WTC11 (cell line): Measurements from ENCODE around the gene CNTN5. TPM values are rescaled to one million over a fixed set of nuclear protein-coding genes. Genes with fewer than 3 reads are reported as not detected.

Experiments used
- ATAC-seq: fragments of 200-7000 bp; cut with Tn5 transposase; 2 replicates; pipeline ENCODE4 v1.10.0; 2021; ENCODE audit warnings: mild to moderate bottlenecking, moderate library complexity
- CTCF ChIA-PET: fragments of 300-600 bp; sonication (Branson Sonifier 250); formaldehyde crosslinking; loops from one replicate; lab custom pipeline; 2021; ENCODE audit warnings: antibody characterized with exemption; lab: Charles Lee
- POLR2A ChIA-PET: fragments of 350-600 bp; sonication (Branson Sonifier 250); formaldehyde crosslinking; loops from one replicate; lab custom pipeline; 2021; ENCODE audit warnings: antibody characterized with exemption; lab: Charles Lee
- DNase-seq: peaks from one replicate; pipeline ENCODE4 v3.0.0; 2021; ENCODE audit warnings: low spot score
- H3K27ac Mint-ChIP-seq: 2 replicates; pipeline ENCODE4 v1.8.0; 2021; ENCODE audit warnings: mixed read lengths
- H3K27me3 Mint-ChIP-seq: 2 replicates; pipeline ENCODE4 v1.8.0; 2021; ENCODE audit warnings: low read depth, mild to moderate bottlenecking, moderate library complexity, mixed read lengths
- H3K36me3 Mint-ChIP-seq: 2 replicates; pipeline ENCODE4 v1.8.0; 2021; ENCODE audit warnings: mixed read lengths
- H3K4me1 Mint-ChIP-seq: 2 replicates; pipeline ENCODE4 v1.8.0; 2022; ENCODE audit warnings: mixed read lengths
- H3K4me3 Mint-ChIP-seq: 2 replicates; pipeline ENCODE4 v1.8.0; 2021; ENCODE audit warnings: mild to moderate bottlenecking, moderate library complexity, mixed read lengths
- H3K9me3 Mint-ChIP-seq: 2 replicates; pipeline ENCODE4 v1.8.0; 2021; ENCODE audit warnings: mixed read lengths
- ATF1 ChIP-seq: sonication (generic); formaldehyde crosslinking; IDR thresholded peaks from 2 replicates; pipeline ENCODE4 v1.8.1; 2023; ENCODE audit warnings: mild to moderate bottlenecking, moderate library complexity, missing genetic modification reagents
- ATF6 ChIP-seq: sonication (generic); formaldehyde crosslinking; IDR thresholded peaks from 2 replicates; pipeline ENCODE4 v1.8.1; 2023; ENCODE audit warnings: mild to moderate bottlenecking, missing genetic modification reagents
- E2F1 ChIP-seq: sonication (generic); formaldehyde crosslinking; IDR thresholded peaks from 2 replicates; pipeline ENCODE4 v1.8.0; 2022; ENCODE audit warnings: mild to moderate bottlenecking, missing genetic modification reagents
- FOXJ3 ChIP-seq: sonication (generic); formaldehyde crosslinking; IDR thresholded peaks from 2 replicates; pipeline ENCODE4 v1.9.0; 2021; ENCODE audit warnings: missing genetic modification reagents, mild to moderate bottlenecking, borderline replicate concordance
- GRHL2 ChIP-seq: fragments of 250-450 bp; sonication (Bioruptor Pico); IDR thresholded peaks from 2 replicates; pipeline ENCODE4 v1.8.0; 2022; ENCODE audit warnings: mild to moderate bottlenecking, moderate library complexity; ENCODE audit not compliant: insufficient replicate concordance, severe bottlenecking
- JUN ChIP-seq: sonication (generic); formaldehyde crosslinking; IDR thresholded peaks from 2 replicates; pipeline ENCODE4 v1.8.0; 2023; ENCODE audit warnings: mild to moderate bottlenecking, missing genetic modification reagents
- MLX ChIP-seq: sonication (generic); formaldehyde crosslinking; IDR thresholded peaks from 2 replicates; pipeline ENCODE4 v1.8.1; 2023; ENCODE audit warnings: mild to moderate bottlenecking, missing genetic modification reagents, moderate library complexity
- MYBL2 ChIP-seq: sonication (generic); formaldehyde crosslinking; IDR thresholded peaks from 2 replicates; pipeline ENCODE4 v1.8.1; 2023; ENCODE audit warnings: mild to moderate bottlenecking, moderate library complexity, missing genetic modification reagents
- NFE2L1 ChIP-seq: sonication (generic); formaldehyde crosslinking; IDR thresholded peaks from 2 replicates; pipeline ENCODE4 v1.8.1; 2023; ENCODE audit warnings: missing genetic modification reagents
- NR3C1 ChIP-seq: sonication (generic); formaldehyde crosslinking; conservative IDR thresholded peaks from 2 replicates; pipeline ENCODE4 v1.8.1; 2023; ENCODE audit warnings: low read depth, mild to moderate bottlenecking, missing genetic modification reagents
- PRRX2 ChIP-seq: fragments of 250-450 bp; sonication (Bioruptor Pico); IDR thresholded peaks from 2 replicates; pipeline ENCODE4 v1.8.0; 2021; ENCODE audit warnings: mild to moderate bottlenecking
- TEAD1 ChIP-seq: sonication (generic); formaldehyde crosslinking; IDR thresholded peaks from 2 replicates; pipeline ENCODE4 v1.8.0; 2022; ENCODE audit warnings: mild to moderate bottlenecking, missing genetic modification reagents
- TP53 ChIP-seq: sonication (generic); formaldehyde crosslinking; IDR thresholded peaks from 2 replicates; pipeline ENCODE4 v1.8.1; 2023; ENCODE audit warnings: mild to moderate bottlenecking, missing genetic modification reagents
- ZBTB43 ChIP-seq: sonication (generic); formaldehyde crosslinking; IDR thresholded peaks from 2 replicates; pipeline ENCODE4 v1.8.1; 2023; ENCODE audit warnings: mild to moderate bottlenecking, missing genetic modification reagents
- ZNF317 ChIP-seq: sonication (generic); formaldehyde crosslinking; IDR thresholded peaks from 2 replicates; pipeline ENCODE4 v1.8.1; 2023; ENCODE audit warnings: low read depth, mild to moderate bottlenecking, moderate library complexity, missing genetic modification reagents, borderline replicate concordance
- ZNF423 ChIP-seq: fragments of 250-450 bp; sonication (Bioruptor Pico); IDR thresholded peaks from 2 replicates; pipeline ENCODE4 v2.1.2; 2022; ENCODE audit warnings: mild to moderate bottlenecking, moderate library complexity
- ZNF671 ChIP-seq: fragments of 250-450 bp; sonication (Bioruptor Pico); IDR thresholded peaks from 2 replicates; pipeline ENCODE4 v1.8.0; 2021; ENCODE audit warnings: mild to moderate bottlenecking
- total RNA-seq: library from RNA; stranded (reverse); gene quantifications from 3 replicates; pipeline ENCODE4 v1.2.3, GENCODE V29; 2021
- TF ChIP-seq, protein P1 (sequence below): sonication (generic); formaldehyde crosslinking; IDR thresholded peaks from 2 replicates; pipeline ENCODE4 v1.8.1; 2022; ENCODE audit warnings: mild to moderate bottlenecking, missing genetic modification reagents, moderate library complexity, borderline replicate concordance
- TF ChIP-seq, protein P2 (sequence below): sonication (generic); formaldehyde crosslinking; conservative IDR thresholded peaks from 2 replicates; pipeline ENCODE4 v1.8.1; 2022; ENCODE audit warnings: mild to moderate bottlenecking, missing genetic modification reagents
- TF ChIP-seq, protein P3 (sequence below): fragments of 250-450 bp; sonication (Bioruptor Pico); IDR thresholded peaks from 2 replicates; pipeline ENCODE4 v2.1.2; 2022; ENCODE audit warnings: mild to moderate bottlenecking, moderate library complexity
- TF ChIP-seq, protein P4 (sequence below): sonication (generic); formaldehyde crosslinking; IDR thresholded peaks from 2 replicates; pipeline ENCODE4 v1.8.0; 2023; ENCODE audit warnings: mild to moderate bottlenecking, missing genetic modification reagents

Gene CNTN5
- total RNA-seq, 1 experiment from 2014 or later: 0.07 TPM

GRCh38 chr11:99630629-99631028 lies 609.9 kb downstream of the CNTN5 start:
- Mint-ChIP-seq H3K9me3 (no peaks in the 10 kb centered on the region), H3K4me3 (no peak overlapping the region), H3K27me3 (no peaks in the 10 kb centered on the region), H3K27ac (no peak overlapping the region), H3K4me1 (peaks cover 20% of the 10 kb centered on the region), H3K36me3 (no peaks in the 10 kb centered on the region)
- no peak for DNase-seq
- ChIA-PET POLR2A (no interaction called here), CTCF (no interaction called here)
- TF ChIP-seq ZNF317: no peak
- no peak for TF ChIP-seq MLX (CRISPR knock-in tag)
- TF ChIP-seq GRHL2 (CRISPR knock-in tag): no peak
- TF ChIP-seq, protein P1, sequence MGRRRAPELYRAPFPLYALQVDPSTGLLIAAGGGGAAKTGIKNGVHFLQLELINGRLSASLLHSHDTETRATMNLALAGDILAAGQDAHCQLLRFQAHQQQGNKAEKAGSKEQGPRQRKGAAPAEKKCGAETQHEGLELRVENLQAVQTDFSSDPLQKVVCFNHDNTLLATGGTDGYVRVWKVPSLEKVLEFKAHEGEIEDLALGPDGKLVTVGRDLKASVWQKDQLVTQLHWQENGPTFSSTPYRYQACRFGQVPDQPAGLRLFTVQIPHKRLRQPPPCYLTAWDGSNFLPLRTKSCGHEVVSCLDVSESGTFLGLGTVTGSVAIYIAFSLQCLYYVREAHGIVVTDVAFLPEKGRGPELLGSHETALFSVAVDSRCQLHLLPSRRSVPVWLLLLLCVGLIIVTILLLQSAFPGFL (CRISPR knock-in tag): no peak
- no peak for TF ChIP-seq ZNF423
- no peak for TF ChIP-seq ATF1 (CRISPR knock-in tag)
- TF ChIP-seq JUN (CRISPR knock-in tag): no peak
- TF ChIP-seq ZBTB43 (CRISPR knock-in tag): no peak
- TF ChIP-seq, protein P2, sequence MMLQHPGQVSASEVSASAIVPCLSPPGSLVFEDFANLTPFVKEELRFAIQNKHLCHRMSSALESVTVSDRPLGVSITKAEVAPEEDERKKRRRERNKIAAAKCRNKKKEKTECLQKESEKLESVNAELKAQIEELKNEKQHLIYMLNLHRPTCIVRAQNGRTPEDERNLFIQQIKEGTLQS: no peak
- TF ChIP-seq FOXJ3 (CRISPR knock-in tag): no peak
- no peak for TF ChIP-seq NFE2L1
- TF ChIP-seq PRRX2 (CRISPR knock-in tag): no peak
- no peak for TF ChIP-seq TP53
- TF ChIP-seq MYBL2 (CRISPR knock-in tag): no peak
- no peak for TF ChIP-seq E2F1 (CRISPR knock-in tag)
- no peak for TF ChIP-seq ZNF671 (CRISPR knock-in tag)
- TF ChIP-seq, protein P3, sequence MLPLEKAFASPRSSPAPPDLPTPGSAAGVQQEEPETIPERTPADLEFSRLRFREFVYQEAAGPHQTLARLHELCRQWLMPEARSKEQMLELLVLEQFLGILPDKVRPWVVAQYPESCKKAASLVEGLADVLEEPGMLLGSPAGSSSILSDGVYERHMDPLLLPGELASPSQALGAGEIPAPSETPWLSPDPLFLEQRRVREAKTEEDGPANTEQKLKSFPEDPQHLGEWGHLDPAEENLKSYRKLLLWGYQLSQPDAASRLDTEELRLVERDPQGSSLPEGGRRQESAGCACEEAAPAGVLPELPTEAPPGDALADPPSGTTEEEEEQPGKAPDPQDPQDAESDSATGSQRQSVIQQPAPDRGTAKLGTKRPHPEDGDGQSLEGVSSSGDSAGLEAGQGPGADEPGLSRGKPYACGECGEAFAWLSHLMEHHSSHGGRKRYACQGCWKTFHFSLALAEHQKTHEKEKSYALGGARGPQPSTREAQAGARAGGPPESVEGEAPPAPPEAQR: no peak
- ATAC-seq: no peak

DNA sequence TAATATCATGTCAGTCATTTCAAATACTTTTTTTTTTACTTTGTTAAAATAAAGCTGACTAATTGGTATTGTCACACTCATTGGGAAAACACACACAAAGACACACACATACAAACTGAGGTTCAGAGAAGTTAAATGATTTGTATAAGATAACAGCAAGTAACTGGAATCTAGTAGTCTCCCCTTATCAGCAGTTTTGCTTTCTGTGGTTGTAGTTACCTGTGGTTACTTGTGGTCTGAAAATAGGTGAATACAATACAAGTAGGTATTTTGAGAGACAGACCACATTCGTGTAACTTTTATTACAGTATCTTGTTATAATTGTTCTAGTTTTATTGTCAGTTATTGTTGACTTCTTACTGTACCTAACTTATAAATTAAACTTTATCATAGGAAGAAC lies 610.9 kb downstream of the CNTN5 start:
- H3K4me1 Mint-ChIP-seq: peaks cover 20% of the 10 kb centered on the region
- TF ChIP-seq, protein P4, sequence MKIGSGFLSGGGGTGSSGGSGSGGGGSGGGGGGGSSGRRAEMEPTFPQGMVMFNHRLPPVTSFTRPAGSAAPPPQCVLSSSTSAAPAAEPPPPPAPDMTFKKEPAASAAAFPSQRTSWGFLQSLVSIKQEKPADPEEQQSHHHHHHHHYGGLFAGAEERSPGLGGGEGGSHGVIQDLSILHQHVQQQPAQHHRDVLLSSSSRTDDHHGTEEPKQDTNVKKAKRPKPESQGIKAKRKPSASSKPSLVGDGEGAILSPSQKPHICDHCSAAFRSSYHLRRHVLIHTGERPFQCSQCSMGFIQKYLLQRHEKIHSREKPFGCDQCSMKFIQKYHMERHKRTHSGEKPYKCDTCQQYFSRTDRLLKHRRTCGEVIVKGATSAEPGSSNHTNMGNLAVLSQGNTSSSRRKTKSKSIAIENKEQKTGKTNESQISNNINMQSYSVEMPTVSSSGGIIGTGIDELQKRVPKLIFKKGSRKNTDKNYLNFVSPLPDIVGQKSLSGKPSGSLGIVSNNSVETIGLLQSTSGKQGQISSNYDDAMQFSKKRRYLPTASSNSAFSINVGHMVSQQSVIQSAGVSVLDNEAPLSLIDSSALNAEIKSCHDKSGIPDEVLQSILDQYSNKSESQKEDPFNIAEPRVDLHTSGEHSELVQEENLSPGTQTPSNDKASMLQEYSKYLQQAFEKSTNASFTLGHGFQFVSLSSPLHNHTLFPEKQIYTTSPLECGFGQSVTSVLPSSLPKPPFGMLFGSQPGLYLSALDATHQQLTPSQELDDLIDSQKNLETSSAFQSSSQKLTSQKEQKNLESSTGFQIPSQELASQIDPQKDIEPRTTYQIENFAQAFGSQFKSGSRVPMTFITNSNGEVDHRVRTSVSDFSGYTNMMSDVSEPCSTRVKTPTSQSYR (CRISPR knock-in tag): no peak
- no peak for TF ChIP-seq TEAD1 (CRISPR knock-in tag)
- no peak for TF ChIP-seq MYBL2 (CRISPR knock-in tag)
- TF ChIP-seq NR3C1 (CRISPR knock-in tag): no peak
- TF ChIP-seq ATF6: no peak

More for the DNA sequence above, 610.9 kb downstream of the CNTN5 start:
- no peaks in the 10 kb centered on the region for H3K36me3 Mint-ChIP-seq
- no peak for DNase-seq
- H3K4me3 Mint-ChIP-seq: no peak overlapping the region
- no peak overlapping the region for H3K27ac Mint-ChIP-seq
- no peaks in the 10 kb centered on the region for H3K9me3 Mint-ChIP-seq
- H3K27me3 Mint-ChIP-seq: no peaks in the 10 kb centered on the region
- no peak for ATAC-seq
- CTCF ChIA-PET: no interaction called here
- POLR2A ChIA-PET: no interaction called here
